Vagina (tissue), 2 donors: ENCODE measurements around the gene PLAGL2.

Source experiments
- POLR2A ChIP-seq, 2 donors: fragments of 450-650 bp; IDR thresholded peaks; one replicate each; pipeline ENCODE4 v1.6.1; 2017; ENCODE audit warnings: antibody characterized with exemption in 2 of 2, mild to moderate bottlenecking in 2 of 2, moderate library complexity in 2 of 2
- POLR2AphosphoS5 ChIP-seq, 2 donors: sonication (generic); formaldehyde crosslinking; IDR thresholded peaks; one replicate each; pipeline ENCODE4 v1.9.0; 2017; ENCODE audit warnings: antibody characterized with exemption in 2 of 2, mild to moderate bottlenecking in 2 of 2, low read depth in 1 of 2; ENCODE audit not compliant: insufficient read depth in 1 of 2
- TF ChIP-seq, protein P1 (sequence below), 3 experiments: fragments of 450-650 bp in 2 of 3; fragments of 200-600 bp in 1 of 3; sonication (generic) in 1 of 3; IDR thresholded peaks; one replicate each; pipeline ENCODE4 v1.5.1; 2017 to 2019; ENCODE audit warnings: antibody characterized with exemption in 3 of 3, mild to moderate bottlenecking in 2 of 3, moderate library complexity in 2 of 3

DNA sequence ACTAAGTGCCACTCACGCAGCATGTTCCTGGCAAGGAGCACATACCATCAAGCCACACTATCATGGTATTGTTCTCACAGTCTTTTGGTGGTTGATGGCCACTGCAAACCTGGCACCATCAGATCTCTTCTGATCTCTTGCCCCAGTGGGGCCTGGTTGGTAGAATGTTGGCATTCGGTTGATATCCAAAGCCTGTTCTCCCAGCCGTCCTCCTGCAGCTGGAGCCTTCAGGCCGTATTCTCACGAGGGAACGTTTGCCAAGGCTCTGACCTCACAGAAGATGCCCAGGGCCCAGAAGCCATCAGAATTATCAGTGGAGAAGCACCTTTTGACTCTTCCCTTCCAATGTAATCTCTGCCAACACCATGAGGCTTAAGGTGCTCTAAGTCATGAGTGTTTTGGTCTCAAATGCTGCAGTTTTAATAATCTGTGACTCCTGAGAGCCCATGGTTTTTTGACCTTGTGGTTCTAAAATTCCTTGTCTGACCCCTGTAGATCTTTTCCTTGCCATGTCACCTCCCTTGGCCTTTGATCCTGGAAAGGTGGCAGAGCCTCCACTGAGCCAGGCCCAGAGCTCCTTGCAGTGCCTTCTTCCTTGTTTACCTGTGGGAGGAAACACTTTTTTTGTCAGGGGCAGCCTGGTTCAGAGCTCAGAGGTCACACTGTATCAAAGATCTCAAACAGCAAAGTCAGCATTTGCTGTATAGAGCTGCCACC, 27.9 kb upstream of the PLAGL2 start:
- TF ChIP-seq, protein P1, sequence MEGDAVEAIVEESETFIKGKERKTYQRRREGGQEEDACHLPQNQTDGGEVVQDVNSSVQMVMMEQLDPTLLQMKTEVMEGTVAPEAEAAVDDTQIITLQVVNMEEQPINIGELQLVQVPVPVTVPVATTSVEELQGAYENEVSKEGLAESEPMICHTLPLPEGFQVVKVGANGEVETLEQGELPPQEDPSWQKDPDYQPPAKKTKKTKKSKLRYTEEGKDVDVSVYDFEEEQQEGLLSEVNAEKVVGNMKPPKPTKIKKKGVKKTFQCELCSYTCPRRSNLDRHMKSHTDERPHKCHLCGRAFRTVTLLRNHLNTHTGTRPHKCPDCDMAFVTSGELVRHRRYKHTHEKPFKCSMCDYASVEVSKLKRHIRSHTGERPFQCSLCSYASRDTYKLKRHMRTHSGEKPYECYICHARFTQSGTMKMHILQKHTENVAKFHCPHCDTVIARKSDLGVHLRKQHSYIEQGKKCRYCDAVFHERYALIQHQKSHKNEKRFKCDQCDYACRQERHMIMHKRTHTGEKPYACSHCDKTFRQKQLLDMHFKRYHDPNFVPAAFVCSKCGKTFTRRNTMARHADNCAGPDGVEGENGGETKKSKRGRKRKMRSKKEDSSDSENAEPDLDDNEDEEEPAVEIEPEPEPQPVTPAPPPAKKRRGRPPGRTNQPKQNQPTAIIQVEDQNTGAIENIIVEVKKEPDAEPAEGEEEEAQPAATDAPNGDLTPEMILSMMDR (IDR thresholded peaks at IDR 0.05), result no peak
- TF ChIP-seq POLR2A (IDR thresholded peaks at IDR 0.05) (no peak), POLR2AphosphoS5 (IDR thresholded peaks at IDR 0.05; ENCODE audit: insufficient read depth in 1 of 2, low read depth in 1 of 2) (no peak)
